A673 (cell line): ENCODE results near the gene JARID2.

ENCODE experiments used
- EZH2 ChIP-seq: fragments of 200-600 bp; sonication (generic); IDR thresholded peaks from 2 replicates; pipeline ENCODE4 v1.6.1; 2017; ENCODE audit warnings: borderline replicate concordance, low read depth, mild to moderate bottlenecking, mixed read lengths, antibody characterized with exemption, low read length; ENCODE audit not compliant: poor library complexity, severe bottlenecking
- TF ChIP-seq, protein P1 (sequence below): fragments of 300-800, 200-600 bp; sonication (generic); conservative IDR thresholded peaks from 2 replicates; pipeline ENCODE4 v1.5.1; 2017; ENCODE audit warnings: low read depth, mild to moderate bottlenecking, antibody characterized with exemption, low read length, moderate library complexity, mixed read lengths

DNA sequence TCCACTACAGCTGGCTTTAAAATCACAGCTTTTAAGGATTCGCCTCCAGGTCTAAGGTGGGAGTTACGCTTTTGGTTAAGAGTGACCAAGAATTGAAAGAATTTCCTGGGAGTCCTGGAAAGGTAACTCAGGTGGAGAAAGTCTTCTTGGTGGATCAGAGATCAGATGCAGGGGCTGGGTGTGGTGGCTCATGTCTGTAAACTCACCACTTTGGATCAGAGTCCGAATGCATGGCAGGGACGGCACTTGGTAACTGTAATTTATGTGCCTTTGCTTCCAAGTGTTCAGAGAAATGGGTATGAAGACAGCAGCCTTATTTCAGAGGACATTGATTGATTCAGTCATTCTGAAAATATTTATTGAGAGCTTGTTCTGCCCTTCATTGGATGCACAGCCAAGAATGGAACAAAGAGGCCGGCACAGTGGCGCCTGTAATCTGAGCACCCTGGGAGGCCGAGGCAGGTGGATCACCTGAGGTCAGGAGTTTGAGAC is 18.0 kb upstream of the JARID2 start:
- TF ChIP-seq EZH2, result no peak
- TF ChIP-seq, protein P1, sequence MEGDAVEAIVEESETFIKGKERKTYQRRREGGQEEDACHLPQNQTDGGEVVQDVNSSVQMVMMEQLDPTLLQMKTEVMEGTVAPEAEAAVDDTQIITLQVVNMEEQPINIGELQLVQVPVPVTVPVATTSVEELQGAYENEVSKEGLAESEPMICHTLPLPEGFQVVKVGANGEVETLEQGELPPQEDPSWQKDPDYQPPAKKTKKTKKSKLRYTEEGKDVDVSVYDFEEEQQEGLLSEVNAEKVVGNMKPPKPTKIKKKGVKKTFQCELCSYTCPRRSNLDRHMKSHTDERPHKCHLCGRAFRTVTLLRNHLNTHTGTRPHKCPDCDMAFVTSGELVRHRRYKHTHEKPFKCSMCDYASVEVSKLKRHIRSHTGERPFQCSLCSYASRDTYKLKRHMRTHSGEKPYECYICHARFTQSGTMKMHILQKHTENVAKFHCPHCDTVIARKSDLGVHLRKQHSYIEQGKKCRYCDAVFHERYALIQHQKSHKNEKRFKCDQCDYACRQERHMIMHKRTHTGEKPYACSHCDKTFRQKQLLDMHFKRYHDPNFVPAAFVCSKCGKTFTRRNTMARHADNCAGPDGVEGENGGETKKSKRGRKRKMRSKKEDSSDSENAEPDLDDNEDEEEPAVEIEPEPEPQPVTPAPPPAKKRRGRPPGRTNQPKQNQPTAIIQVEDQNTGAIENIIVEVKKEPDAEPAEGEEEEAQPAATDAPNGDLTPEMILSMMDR, result no peak
